Forelimb muscle (tissue), 1 donor: ENCODE measurements around the gene PCDHA8. TPM values are rescaled to one million over a fixed set of nuclear protein-coding genes. Genes with fewer than 3 reads are reported as not detected.
"Not testable (repeated sequence)": the region's sequence is repeated elsewhere in the genome, so short reads cannot be mapped to it uniquely, and the experiment has no call there.

Experiments
- DNase-seq: peaks from one replicate; pipeline ENCODE4 v3.0.0-alpha.2; 2013; ENCODE audit warnings: low read depth
- polyA plus RNA-seq: library from polyadenylated mRNA; unstranded; fragments of 120-200 nt; gene quantifications from one replicate; pipeline ENCODE4 v1.2.1, GENCODE V29; 2013; ENCODE audit not compliant: insufficient read length

Gene PCDHA8
- 0.03 TPM for polyA plus RNA-seq

GRCh38 chr5:140840978-140841962 is at the start of gene PCDHA8:
Gene PCDHA8, plus strand, starts transcription at chr5:140841187. Its CDS starts 135 bp downstream, at chr5:140841322.
- no peak for DNase-seq

- DNase-seq = no peak
Measured at GRCh38 chr5:140794595-140795258, 46.3 kb upstream of the PCDHA8 start, which contains the start of gene PCDHA2. Gene PCDHA2, plus strand, starts transcription at chr5:140794852.

GRCh38 chr5:140795259-140795641 is 45.7 kb upstream of the PCDHA8 start:
- no peak for DNase-seq

GRCh38 chr5:140796072-140796717 is 44.8 kb upstream of the PCDHA8 start:
- not testable (repeated sequence) for DNase-seq

- no peak for DNase-seq
Measured at GRCh38 chr5:140796718-140797095, 44.3 kb upstream of the PCDHA8 start.

- DNase-seq = no peak
Measured at GRCh38 chr5:140800816-140801493, 40.0 kb upstream of the PCDHA8 start, which contains the start of gene PCDHA3. Gene PCDHA3, plus strand, starts transcription at chr5:140801057.

GRCh38 chr5:140801494-140801841 is 39.5 kb upstream of the PCDHA8 start:
- no peak for DNase-seq

- DNase-seq = not testable (repeated sequence)
Measured at GRCh38 chr5:140802381-140802780, 38.6 kb upstream of the PCDHA8 start.

GRCh38 chr5:140802781-140803271 is 38.2 kb upstream of the PCDHA8 start:
- DNase-seq = no peak

- DNase-seq = no peak
Measured at GRCh38 chr5:140806834-140807775, 33.9 kb upstream of the PCDHA8 start, which contains the start of gene PCDHA4. Gene PCDHA4, plus strand, starts transcription at chr5:140807068.

- not testable (repeated sequence) for DNase-seq
Measured at GRCh38 chr5:140808241-140808888, 32.6 kb upstream of the PCDHA8 start.

GRCh38 chr5:140808889-140809291 is 32.1 kb upstream of the PCDHA8 start:
- no peak for DNase-seq

GRCh38 chr5:140821375-140822280 is 19.4 kb upstream of the PCDHA8 start, which contains the start of gene PCDHA5:
Gene PCDHA5, plus strand, starts transcription at chr5:140821613.
- DNase-seq = no peak

GRCh38 chr5:140822281-140822629 is 18.7 kb upstream of the PCDHA8 start:
- no peak for DNase-seq

GRCh38 chr5:140822969-140823368 is 18.0 kb upstream of the PCDHA8 start:
- DNase-seq = not testable (repeated sequence)

GRCh38 chr5:140823475-140823874 is 17.5 kb upstream of the PCDHA8 start:
- DNase-seq = no peak

- no peak for DNase-seq
Measured at GRCh38 chr5:140827704-140828361, 13.2 kb upstream of the PCDHA8 start, which contains the start of gene PCDHA6. Gene PCDHA6, plus strand, starts transcription at chr5:140827960. Its CDS starts 132 bp downstream, at chr5:140828092.

GRCh38 chr5:140828362-140828737 is 12.6 kb upstream of the PCDHA8 start:
- DNase-seq = no peak
